NB4 (cell line): Measurements from ENCODE around the gene MAPRE2.

Experiments
- DNase-seq: peaks from one replicate; pipeline ENCODE4 v3.0.0; 2010; ENCODE audit warnings: low read depth
- H3K4me3 ChIP-seq: one replicate; pipeline ENCODE4 v1.5.1; 2011; ENCODE audit warnings: mild to moderate bottlenecking, low read depth, low read length, moderate library complexity
- MYC ChIP-seq: IDR thresholded peaks from 2 replicates; pipeline ENCODE4 v1.6.1; 2011; ENCODE audit warnings: low read depth, low read length
- POLR2A ChIP-seq: IDR thresholded peaks from 2 replicates; pipeline ENCODE4 v1.6.1; 2011; ENCODE audit warnings: mild to moderate bottlenecking; ENCODE audit not compliant: insufficient read length; ENCODE audit errors: extremely low read depth
- TF ChIP-seq, protein P1 (sequence below): IDR thresholded peaks from one replicate; pipeline ENCODE4 v1.5.1; 2012; ENCODE audit warnings: low read depth, low read length
- TF ChIP-seq, protein P2 (sequence below): IDR thresholded peaks from 2 replicates; pipeline ENCODE4 v1.6.1; 2011; ENCODE audit warnings: low read depth, low read length

Gene MAPRE2

DNA sequence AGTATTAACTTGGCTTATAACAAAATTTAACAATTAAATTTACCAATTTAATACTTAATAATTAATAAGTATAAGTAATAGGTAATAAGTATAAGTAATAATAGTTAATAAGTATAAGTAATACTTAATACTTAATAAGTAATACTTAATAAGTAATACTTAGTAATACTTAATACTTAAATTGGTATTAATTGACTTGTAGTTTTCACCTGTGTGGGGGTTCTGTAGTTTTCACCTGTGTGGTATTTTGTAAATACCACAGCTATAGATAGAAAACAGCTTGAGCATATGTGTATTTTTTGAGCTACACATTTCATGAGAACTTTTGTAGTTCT lies 55.4 kb downstream of the MAPRE2 start:
- DNase-seq = no peak
- H3K4me3 ChIP-seq = no peak overlapping the region
- TF ChIP-seq, protein P1, sequence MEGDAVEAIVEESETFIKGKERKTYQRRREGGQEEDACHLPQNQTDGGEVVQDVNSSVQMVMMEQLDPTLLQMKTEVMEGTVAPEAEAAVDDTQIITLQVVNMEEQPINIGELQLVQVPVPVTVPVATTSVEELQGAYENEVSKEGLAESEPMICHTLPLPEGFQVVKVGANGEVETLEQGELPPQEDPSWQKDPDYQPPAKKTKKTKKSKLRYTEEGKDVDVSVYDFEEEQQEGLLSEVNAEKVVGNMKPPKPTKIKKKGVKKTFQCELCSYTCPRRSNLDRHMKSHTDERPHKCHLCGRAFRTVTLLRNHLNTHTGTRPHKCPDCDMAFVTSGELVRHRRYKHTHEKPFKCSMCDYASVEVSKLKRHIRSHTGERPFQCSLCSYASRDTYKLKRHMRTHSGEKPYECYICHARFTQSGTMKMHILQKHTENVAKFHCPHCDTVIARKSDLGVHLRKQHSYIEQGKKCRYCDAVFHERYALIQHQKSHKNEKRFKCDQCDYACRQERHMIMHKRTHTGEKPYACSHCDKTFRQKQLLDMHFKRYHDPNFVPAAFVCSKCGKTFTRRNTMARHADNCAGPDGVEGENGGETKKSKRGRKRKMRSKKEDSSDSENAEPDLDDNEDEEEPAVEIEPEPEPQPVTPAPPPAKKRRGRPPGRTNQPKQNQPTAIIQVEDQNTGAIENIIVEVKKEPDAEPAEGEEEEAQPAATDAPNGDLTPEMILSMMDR = no peak
- TF ChIP-seq, protein P2, sequence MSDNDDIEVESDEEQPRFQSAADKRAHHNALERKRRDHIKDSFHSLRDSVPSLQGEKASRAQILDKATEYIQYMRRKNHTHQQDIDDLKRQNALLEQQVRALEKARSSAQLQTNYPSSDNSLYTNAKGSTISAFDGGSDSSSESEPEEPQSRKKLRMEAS = no peak
- TF ChIP-seq POLR2A (no peak), MYC (no peak)

DNA sequence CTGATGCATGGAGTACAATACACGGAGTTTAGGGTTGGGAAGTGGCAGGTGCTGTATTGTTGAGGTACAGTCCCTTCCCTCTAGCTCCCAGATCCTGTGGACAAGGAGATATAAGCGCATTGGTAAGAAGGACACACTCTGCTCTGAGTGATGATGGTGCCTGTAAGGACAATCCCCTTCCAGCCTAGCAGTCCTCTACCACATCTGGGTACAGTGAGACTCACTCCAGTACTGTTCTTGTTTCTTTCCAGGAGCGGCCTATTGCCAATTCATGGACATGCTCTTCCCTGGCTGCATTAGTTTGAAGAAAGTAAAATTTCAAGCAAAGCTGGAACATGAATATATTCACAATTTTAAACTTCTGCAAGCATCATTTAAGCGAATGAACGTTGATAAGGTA lies 56.0 kb downstream of the MAPRE2 start:
- no peak for DNase-seq
- TF ChIP-seq MYC = no peak
- TF ChIP-seq, protein P1 = no peak
- TF ChIP-seq, protein P2 = no peak
- H3K4me3 ChIP-seq = no peak overlapping the region

DNA sequence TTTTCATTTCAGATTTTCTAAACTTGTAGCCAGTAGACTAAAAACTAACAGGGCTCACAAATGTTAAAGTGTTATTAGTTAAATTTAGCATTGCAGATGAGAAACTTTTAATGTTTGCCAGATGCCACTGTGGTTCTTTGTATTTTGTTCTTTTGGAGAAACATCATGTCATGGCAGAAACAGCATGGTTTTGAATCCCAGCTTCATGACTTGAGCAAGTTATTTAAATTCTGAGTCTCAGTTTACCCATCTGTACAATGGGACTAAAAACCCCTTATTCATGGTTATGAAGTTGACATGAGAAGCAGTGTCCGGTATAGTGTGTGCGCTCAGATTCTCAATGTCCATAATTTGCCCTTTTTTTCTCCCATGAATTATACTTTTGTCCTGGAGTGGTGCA lies 56.5 kb downstream of the MAPRE2 start:
- TF ChIP-seq MYC (no peak), POLR2A (no peak)
- TF ChIP-seq, protein P1 = no peak
- TF ChIP-seq, protein P2 = no peak
- no peak for DNase-seq
- no peak overlapping the region for H3K4me3 ChIP-seq

DNA sequence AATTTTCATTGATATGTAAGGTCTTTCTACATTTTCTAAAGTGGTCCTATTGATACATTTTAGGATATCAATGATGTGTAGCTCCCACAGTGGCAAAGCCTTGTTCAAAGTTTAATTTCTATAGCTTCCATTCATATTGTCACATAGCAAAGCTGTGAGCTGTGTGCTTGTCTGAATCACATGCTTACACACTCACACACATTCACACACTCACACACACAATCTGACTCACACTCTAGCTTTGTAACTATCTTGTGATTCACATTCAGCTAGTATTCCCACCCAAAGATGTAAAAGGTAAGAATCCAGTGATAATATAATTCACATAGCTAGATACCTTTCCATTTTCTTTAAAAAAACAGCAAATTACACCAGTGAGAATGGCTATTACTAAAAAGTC lies 58.7 kb downstream of the MAPRE2 start:
- TF ChIP-seq MYC = no peak
- TF ChIP-seq, protein P1 = no peak
- no peak for TF ChIP-seq POLR2A
- TF ChIP-seq, protein P2 = no peak
- no peak for DNase-seq
- no peak overlapping the region for H3K4me3 ChIP-seq

DNA sequence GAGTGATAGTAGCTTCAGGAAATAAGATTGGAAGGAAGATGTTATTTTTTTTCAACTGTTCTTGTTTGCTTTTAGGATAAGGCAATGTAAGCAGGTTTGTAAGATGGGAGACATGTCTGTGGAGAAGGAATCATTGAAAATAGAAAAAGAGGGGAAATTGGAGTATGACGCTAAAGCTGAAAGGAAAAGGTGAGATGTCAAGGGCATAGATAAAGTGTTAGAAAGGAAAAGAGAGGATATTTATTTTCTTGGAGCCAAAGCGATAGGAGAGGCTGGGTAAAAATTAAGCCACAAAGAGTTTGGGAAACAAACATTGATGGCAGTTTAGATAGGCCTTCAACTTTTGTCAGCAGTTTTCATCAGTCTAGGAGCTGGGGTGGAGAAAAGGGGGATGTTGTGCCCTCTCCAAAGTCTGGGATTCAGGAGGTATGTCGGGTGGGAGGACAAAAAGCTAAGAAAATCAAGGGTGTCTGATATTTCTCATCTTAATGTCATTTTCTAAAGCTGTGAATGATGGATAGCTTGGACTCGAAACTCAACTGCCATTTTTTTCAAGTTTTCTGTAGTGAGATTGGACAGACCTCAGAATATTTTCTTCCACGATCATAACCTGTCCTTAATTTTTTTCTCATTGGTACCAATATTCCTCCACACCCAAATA lies 63.3 kb downstream of the MAPRE2 start:
- TF ChIP-seq, protein P2 = no peak
- no peak for TF ChIP-seq POLR2A
- no peak for TF ChIP-seq MYC
- TF ChIP-seq, protein P1 = no peak
- no peak for DNase-seq
- H3K4me3 ChIP-seq = no peak overlapping the region
